GM12872 (cell line): Measurements from ENCODE around the gene CPPED1.

Source experiments
- CTCF ChIP-seq: IDR thresholded peaks from 3 replicates; pipeline ENCODE4 v1.5.1; 2011; ENCODE audit warnings: low read depth, mild to moderate bottlenecking, low read length, moderate library complexity; ENCODE audit not compliant: insufficient read depth

Gene CPPED1

GRCh38 chr16:12811441-12812383 is 8.0 kb upstream of the CPPED1 start:
- no peak for TF ChIP-seq CTCF

- no peak for TF ChIP-seq CTCF
Observed at GRCh38 chr16:12805066-12805465, 1.4 kb upstream of the CPPED1 start.

GRCh38 chr16:12804395-12804794 is 708 bp upstream of the CPPED1 start:
- no peak for TF ChIP-seq CTCF

- TF ChIP-seq CTCF = no peak
Observed at GRCh38 chr16:12802661-12803060, 1.0 kb downstream of the CPPED1 start.

GRCh38 chr16:12802048-12802447 is 1.6 kb downstream of the CPPED1 start:
- TF ChIP-seq CTCF = no peak

- TF ChIP-seq CTCF = no peak
Observed at GRCh38 chr16:12801511-12802042, 2.1 kb downstream of the CPPED1 start.

- TF ChIP-seq CTCF = no peak
Observed at GRCh38 chr16:12800817-12801216, 2.9 kb downstream of the CPPED1 start.
